Thyroid gland (tissue), 4 donors: ENCODE measurements around the gene ANKLE1. TPM values are rescaled to one million over a fixed set of nuclear protein-coding genes. Genes with fewer than 3 reads are reported as not detected.
A peak's percentile ranks its signal among the peaks of the same experiment; 100 is the strongest.

ENCODE experiments used
- DNase-seq, 2 donors: peaks; one replicate each; pipeline ENCODE4 v3.0.0-alpha.2; 2019
- H3K27ac ChIP-seq, 3 donors: fragments of 200-600 bp; sonication (generic); 1 replicate in 2 of 3; 2 replicates in 1 of 3; pipeline ENCODE4 v1.5.1; 2016 to 2019; ENCODE audit warnings: mild to moderate bottlenecking in 1 of 3, moderate library complexity in 1 of 3
- H3K27me3 ChIP-seq: fragments of 200-600 bp; sonication (generic); one replicate; pipeline ENCODE4 v1.5.1; 2019
- H3K36me3 ChIP-seq, 2 donors: fragments of 200-600 bp; sonication (generic); one replicate each; pipeline ENCODE4 v1.5.1; 2016 to 2019
- H3K4me1 ChIP-seq, 2 donors: fragments of 200-600 bp; sonication (generic); one replicate each; pipeline ENCODE4 v1.5.1; 2017 to 2019
- H3K4me3 ChIP-seq, 3 donors: fragments of 200-600 bp; sonication (generic); replicated peaks in 1 of 3; 1 replicate in 2 of 3; 2 replicates in 1 of 3; pipeline ENCODE4 v1.5.1; 2016; ENCODE audit warnings: mild to moderate bottlenecking in 1 of 3
- H3K9me3 ChIP-seq: fragments of 200-600 bp; sonication (generic); one replicate; pipeline ENCODE4 v1.5.1; 2017
- CTCF ChIP-seq, 6 experiments: fragments of 200-600 bp in 3 of 6; fragments of 450-650 bp in 3 of 6; sonication (generic) in 3 of 6; IDR thresholded peaks; one replicate each; pipeline ENCODE4 v1.5.1; 2016 to 2019; ENCODE audit warnings: antibody characterized with exemption in 6 of 6, mild to moderate bottlenecking in 2 of 6, inconsistent platforms in 1 of 6, moderate library complexity in 1 of 6
- POLR2A ChIP-seq, 2 donors: fragments of 450-650 bp; IDR thresholded peaks; one replicate each; pipeline ENCODE4 v1.6.1; 2017; ENCODE audit warnings: antibody characterized with exemption in 2 of 2, mild to moderate bottlenecking in 2 of 2, moderate library complexity in 1 of 2
- WGBS, 2 donors: methylation state at CpG; one replicate each; pipeline ENCODE4 v1.1.5; 2017; 5-methylcytosine and 5-hydroxymethylcytosine counted together
- intact Hi-C: fragments of 100-400 bp; cut with DNase I; formaldehyde crosslinking; loops from one replicate; pipeline ENCODE4 v1.15.1; 2023
- total RNA-seq, 4 donors: library from RNA; depleted of rRNA; stranded (reverse); fragments of >200 nt; gene quantifications; one replicate each; pipeline ENCODE4 v1.2.3, GENCODE V29; 2016

The ANKLE1 gene
- total RNA-seq, 4 donors from 2014 or later, result 0.11 to 0.40 (median 0.27) TPM

- intact Hi-C loops, result loop anchor here (10.0 kb wide), 1 partner anchor 46 kb away; the partner anchor contains the start of gene USE1
- Histone ChIP-seq H3K36me3 (no peaks in the 10 kb centered on the region), H3K27ac (no peak overlapping the region), H3K4me1 (no peaks in the 10 kb centered on the region), H3K4me3 (no peak overlapping the region), H3K27me3 (no peaks in the 10 kb centered on the region), H3K9me3 (no peaks in the 10 kb centered on the region)
- no peak for TF ChIP-seq POLR2A (IDR thresholded peaks at IDR 0.05)
- TF ChIP-seq CTCF (IDR thresholded peaks at IDR 0.05), result peak; percentile 66 to 90 (median 88)
- 18 to 19% methylated on average over 15 of the region's 15 CpGs for WGBS, 2 donors
- DNase-seq, result peak; percentile 79 to 88
Measured at GRCh38 chr19:17260842-17261325, 20.8 kb upstream of the ANKLE1 start.

- 56 to 76% methylated on average over 11 to 16 of the region's 16 CpGs for WGBS, 2 donors
- no peak overlapping the region for H3K4me3 ChIP-seq
- TF ChIP-seq POLR2A (IDR thresholded peaks at IDR 0.05) (no peak), CTCF (IDR thresholded peaks at IDR 0.05) (no peak)
- DNase-seq, result no peak
- no peaks in the 10 kb centered on the region for H3K9me3 ChIP-seq
- no peaks in the 10 kb centered on the region for H3K4me1 ChIP-seq
- H3K27me3 ChIP-seq, result no peaks in the 10 kb centered on the region
- H3K36me3 ChIP-seq, result no peaks in the 10 kb centered on the region
- H3K27ac ChIP-seq, result no peak overlapping the region
- intact Hi-C loops, result loop anchor here (10.0 kb wide), 1 partner anchor 48 kb away; the partner anchor contains the start of gene USE1
Measured at GRCh38 chr19:17262557-17262956, 19.1 kb upstream of the ANKLE1 start.

GRCh38 chr19:17263712-17264640, 17.7 kb upstream of the ANKLE1 start:
- DNase-seq, result no peak
- 80 to 83% methylated on average over 20 to 23 of the region's 23 CpGs for WGBS, 2 donors
- H3K4me1 ChIP-seq, result peaks cover 5% of the 10 kb centered on the region in 2 donors
- H3K9me3 ChIP-seq, result no peaks in the 10 kb centered on the region
- H3K36me3 ChIP-seq, result no peaks in the 10 kb centered on the region
- peak overlapping the region in 1 of 3 donors; percentile 24 for H3K4me3 ChIP-seq
- H3K27me3 ChIP-seq, result no peaks in the 10 kb centered on the region
- H3K27ac ChIP-seq, result peak overlapping the region in 2 of 3 donors; percentile 48 to 76
- TF ChIP-seq CTCF (IDR thresholded peaks at IDR 0.05), result no peak
- TF ChIP-seq POLR2A (IDR thresholded peaks at IDR 0.05), result no peak
- intact Hi-C loops, result loop anchor here (10.0 kb wide), 1 partner anchor 49 kb away; the partner anchor contains the start of gene USE1

- peaks cover 5% of the 10 kb centered on the region in 2 donors for H3K4me1 ChIP-seq
- no peaks in the 10 kb centered on the region for H3K27me3 ChIP-seq
- peak within 1 kb of the TSS in 1 of 3 donors; percentile 24 for H3K4me3 ChIP-seq
- peak within 1 kb of the TSS in 2 of 3 donors; percentile 48 to 76 for H3K27ac ChIP-seq
- intact Hi-C loops, result loop anchor here (10.0 kb wide), 1 partner anchor 50 kb away; the partner anchor contains the start of gene USE1
- TF ChIP-seq CTCF (IDR thresholded peaks at IDR 0.05) (no peak), POLR2A (IDR thresholded peaks at IDR 0.05) (peak in 1 of 2 donors; percentile 16)
- DNase-seq, result peak; percentile 16 to 22
- WGBS, 2 donors, result 36% methylated on average over 5 of the region's 5 CpGs
- peaks cover 0 to 3% of the 10 kb centered on the region in 2 donors for H3K36me3 ChIP-seq
- H3K9me3 ChIP-seq, result no peaks in the 10 kb centered on the region
Measured at GRCh38 chr19:17264641-17264979, 17.1 kb upstream of the ANKLE1 start, which contains the start of gene USHBP1. USHBP1 (minus strand) TSS chr19:17264745; CDS start chr19:17264299, 446 bp downstream.
